HG03175 (cell line): Measurements from ENCODE around the gene SLC9A2.

Experiments
- ATAC-seq: cut with Tn5 transposase; IDR thresholded peaks from one replicate; pipeline ENCODE4 v1.9.1; 2021; ENCODE audit warnings: mild to moderate bottlenecking, moderate library complexity; ENCODE audit not compliant: unreplicated experiment

The SLC9A2 gene

GRCh38 chr2:102669401-102669800 lies 50.0 kb downstream of the SLC9A2 start:
- no peak for ATAC-seq

GRCh38 chr2:102672107-102672776 lies 52.9 kb downstream of the SLC9A2 start:
- no peak for ATAC-seq

- ATAC-seq, result no peak
Observed at GRCh38 chr2:102674370-102674769, 55.0 kb downstream of the SLC9A2 start.

- no peak for ATAC-seq
Observed at GRCh38 chr2:102674836-102675235, 55.5 kb downstream of the SLC9A2 start.

GRCh38 chr2:102677244-102678215 lies 58.2 kb downstream of the SLC9A2 start:
- no peak for ATAC-seq

- no peak for ATAC-seq
Observed at GRCh38 chr2:102678442-102678841, 59.1 kb downstream of the SLC9A2 start.

- no peak for ATAC-seq
Observed at GRCh38 chr2:102686479-102687439, 67.4 kb downstream of the SLC9A2 start.

GRCh38 chr2:102690012-102690411 lies 70.7 kb downstream of the SLC9A2 start:
- ATAC-seq, result no peak

- ATAC-seq, result no peak
Observed at GRCh38 chr2:102696463-102696862, 77.1 kb downstream of the SLC9A2 start.

GRCh38 chr2:102698369-102699111 lies 79.2 kb downstream of the SLC9A2 start:
- ATAC-seq, result no peak

GRCh38 chr2:102703305-102703704 lies 84.0 kb downstream of the SLC9A2 start:
- ATAC-seq, result no peak

GRCh38 chr2:102703748-102704147 lies 84.4 kb downstream of the SLC9A2 start:
- ATAC-seq, result no peak

- ATAC-seq, result no peak
Observed at GRCh38 chr2:102704531-102704930, 85.2 kb downstream of the SLC9A2 start.

GRCh38 chr2:102707796-102708695 lies 88.7 kb downstream of the SLC9A2 start:
- ATAC-seq, result no peak

GRCh38 chr2:102708847-102709559 lies 89.7 kb downstream of the SLC9A2 start:
- ATAC-seq, result no peak

GRCh38 chr2:102717308-102718018 lies 98.1 kb downstream of the SLC9A2 start:
- ATAC-seq, result no peak

GRCh38 chr2:102718387-102719316 lies 99.3 kb downstream of the SLC9A2 start:
- no peak for ATAC-seq
